Effector CD8-positive, alpha-beta T cell (primary cell): ENCODE data around the gene VSTM2B.
"Not testable (repeated sequence)": the region's sequence is repeated elsewhere in the genome, so short reads cannot be mapped to it uniquely, and the experiment has no call there.

Source experiments
- DNase-seq: peaks from one replicate; lab custom pipeline; 2025; lab: John Stamatoyannopoulos, UW

VSTM2B gene

GRCh38 chr19:29530540-29531457, 5.0 kb downstream of the VSTM2B start:
- DNase-seq, result no peak

GRCh38 chr19:29531458-29532025, 5.7 kb downstream of the VSTM2B start:
- no peak for DNase-seq

GRCh38 chr19:29532097-29532496, 6.3 kb downstream of the VSTM2B start:
- DNase-seq, result no peak

- no peak for DNase-seq
Observed at GRCh38 chr19:29532956-29533355, 7.2 kb downstream of the VSTM2B start.

- DNase-seq, result no peak
Observed at GRCh38 chr19:29533578-29534544, 8.1 kb downstream of the VSTM2B start.

- no peak for DNase-seq
Observed at GRCh38 chr19:29535214-29535831, 9.5 kb downstream of the VSTM2B start.

- DNase-seq, result no peak
Observed at GRCh38 chr19:29535984-29536508, 10.3 kb downstream of the VSTM2B start.

GRCh38 chr19:29537181-29537580, 11.4 kb downstream of the VSTM2B start:
- no peak for DNase-seq

GRCh38 chr19:29537601-29538000, 11.8 kb downstream of the VSTM2B start:
- no peak for DNase-seq

GRCh38 chr19:29538146-29538545, 12.4 kb downstream of the VSTM2B start:
- no peak for DNase-seq

GRCh38 chr19:29538651-29539050, 12.9 kb downstream of the VSTM2B start:
- DNase-seq, result no peak

GRCh38 chr19:29539131-29539530, 13.3 kb downstream of the VSTM2B start:
- DNase-seq, result no peak

GRCh38 chr19:29539670-29540069, 13.9 kb downstream of the VSTM2B start:
- DNase-seq, result no peak

- DNase-seq, result no peak
Observed at GRCh38 chr19:29540114-29540513, 14.3 kb downstream of the VSTM2B start.

- DNase-seq, result no peak
Observed at GRCh38 chr19:29541473-29542253, 15.9 kb downstream of the VSTM2B start.

- DNase-seq, result no peak
Observed at GRCh38 chr19:29542327-29542726, 16.5 kb downstream of the VSTM2B start.

GRCh38 chr19:29542776-29543175, 17.0 kb downstream of the VSTM2B start:
- DNase-seq, result no peak

GRCh38 chr19:29543381-29543780, 17.6 kb downstream of the VSTM2B start:
- DNase-seq, result no peak

- no peak for DNase-seq
Observed at GRCh38 chr19:29544656-29545360, 19.0 kb downstream of the VSTM2B start.

GRCh38 chr19:29545447-29545846, 19.7 kb downstream of the VSTM2B start:
- DNase-seq, result not testable (repeated sequence)
